Loucy (cell line): ENCODE results near the gene SGMS1.

Source experiments
- CTCF ChIP-seq: fragments of 200-600 bp; sonication (generic); conservative IDR thresholded peaks from 2 replicates; pipeline ENCODE4 v1.5.1; 2014; ENCODE audit warnings: mild to moderate bottlenecking, antibody characterized with exemption, low read length
- EZH2phosphoT487 ChIP-seq: fragments of 200-600 bp; IDR thresholded peaks from 2 replicates; pipeline ENCODE4 v1.6.1; 2018; ENCODE audit warnings: antibody characterized with exemption, mild to moderate bottlenecking, moderate library complexity, borderline replicate concordance

- TF ChIP-seq EZH2phosphoT487: no peak
- no peak for TF ChIP-seq CTCF
These were observed 206.9 kb downstream of the SGMS1 start for GRCh38 chr10:50416881-50417280.
